Loucy (cell line): ENCODE data around the gene SMAD5.

Experiments
- H2AFZ ChIP-seq: fragments of 200-600 bp; sonication (generic); 2 replicates; pipeline ENCODE4 v1.6.0; 2016; ENCODE audit warnings: antibody characterized with exemption, mild to moderate bottlenecking, low read length, moderate library complexity
- H3F3A ChIP-seq: fragments of 200-600 bp; 2 replicates; pipeline ENCODE4 v1.6.0; 2016; ENCODE audit warnings: antibody characterized with exemption, low read depth, mild to moderate bottlenecking
- H3K27me3 ChIP-seq: fragments of 200-600 bp; sonication (generic); 2 replicates; pipeline ENCODE4 v1.6.1; 2014; ENCODE audit warnings: low read length, mild to moderate bottlenecking; ENCODE audit not compliant: insufficient read depth, poor library complexity, severe bottlenecking
- H3K36me3 ChIP-seq: fragments of 200-600 bp; sonication (generic); 2 replicates; pipeline ENCODE4 v1.6.1; 2016; ENCODE audit warnings: low read length; ENCODE audit not compliant: insufficient read depth
- H3K4me1 ChIP-seq: fragments of 200-600 bp; sonication (generic); 2 replicates; pipeline ENCODE4 v1.5.1; 2014; ENCODE audit warnings: low read length, mild to moderate bottlenecking; ENCODE audit not compliant: insufficient read depth, poor library complexity, severe bottlenecking
- H3K4me2 ChIP-seq: fragments of 200-600 bp; sonication (generic); 2 replicates; pipeline ENCODE4 v1.6.0; 2014; ENCODE audit warnings: antibody characterized with exemption, low read length, low read depth, mild to moderate bottlenecking; ENCODE audit not compliant: poor library complexity, severe bottlenecking
- H3K4me3 ChIP-seq: fragments of 200-600 bp; sonication (generic); 2 replicates; pipeline ENCODE4 v1.5.1; 2014; ENCODE audit warnings: low read length, mild to moderate bottlenecking, mixed read lengths; ENCODE audit not compliant: poor library complexity, severe bottlenecking
- H3K79me2 ChIP-seq: fragments of 200-600 bp; sonication (generic); 2 replicates; pipeline ENCODE4 v1.6.1; 2014; ENCODE audit warnings: low read length; ENCODE audit not compliant: insufficient read depth
- H3K9ac ChIP-seq: fragments of 200-600 bp; sonication (generic); 2 replicates; pipeline ENCODE4 v1.6.0; 2014; ENCODE audit warnings: mild to moderate bottlenecking, low read depth, low read length, moderate library complexity; ENCODE audit not compliant: poor library complexity, severe bottlenecking
- H3K9me2 ChIP-seq: fragments of 200-600 bp; sonication (generic); replicated peaks from 2 replicates; pipeline ENCODE4 v1.6.1; 2016; ENCODE audit warnings: low read depth, low read length, mixed read lengths
- H3K9me3 ChIP-seq: fragments of 200-600 bp; sonication (generic); 2 replicates; pipeline ENCODE4 v1.6.1; 2014; ENCODE audit warnings: mild to moderate bottlenecking, antibody characterized with exemption, low read length, low read depth; ENCODE audit not compliant: insufficient read depth
- H4K20me1 ChIP-seq: fragments of 200-600 bp; sonication (generic); 2 replicates; pipeline ENCODE4 v1.6.0; 2014; ENCODE audit warnings: antibody characterized with exemption, low read length, mild to moderate bottlenecking; ENCODE audit not compliant: insufficient read depth, poor library complexity, severe bottlenecking
- EZH2phosphoT487 ChIP-seq: fragments of 200-600 bp; IDR thresholded peaks from 2 replicates; pipeline ENCODE4 v1.6.1; 2018; ENCODE audit warnings: antibody characterized with exemption, mild to moderate bottlenecking, moderate library complexity, borderline replicate concordance
- TF ChIP-seq, protein P1 (sequence below): fragments of 200-600 bp; sonication (generic); conservative IDR thresholded peaks from 2 replicates; pipeline ENCODE4 v1.5.1; 2014; ENCODE audit warnings: mild to moderate bottlenecking, antibody characterized with exemption, low read length

The SMAD5 gene

DNA sequence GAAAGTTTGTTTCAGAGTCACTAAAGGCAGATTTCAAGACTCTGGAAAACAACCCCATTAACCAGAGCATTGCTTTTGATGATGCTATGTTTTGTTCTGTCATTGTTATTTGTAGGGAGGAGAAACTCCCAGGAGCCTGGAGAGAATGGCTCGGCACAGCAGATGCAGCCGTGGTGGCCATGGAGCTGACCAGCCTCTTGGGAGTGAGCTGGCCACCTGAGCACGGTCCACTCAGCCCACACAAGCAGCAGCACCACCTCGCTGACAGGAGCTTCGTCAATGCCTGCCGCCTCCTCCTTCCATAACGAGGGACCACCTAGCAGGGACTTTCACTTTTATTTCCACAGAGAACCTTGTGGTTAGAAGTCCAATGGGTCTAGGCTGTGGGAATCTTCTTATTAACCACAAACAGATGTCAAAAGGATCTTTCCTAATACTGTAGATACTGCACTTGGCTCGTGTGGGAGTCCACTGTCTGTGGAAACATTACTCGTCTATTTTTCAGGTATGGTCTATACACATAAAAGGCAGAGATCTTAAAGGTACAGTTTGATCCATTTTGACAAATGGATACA, 81.4 kb downstream of the SMAD5 start:
- Histone ChIP-seq H4K20me1 (no peaks in the 10 kb centered on the region), H3K9me3 (no peaks in the 10 kb centered on the region), H3K4me3 (no peak overlapping the region), H3K27me3 (no peaks in the 10 kb centered on the region), H3K4me1 (no peaks in the 10 kb centered on the region), H3K79me2 (no peaks in the 10 kb centered on the region), H3K9me2 (no peaks in the 10 kb centered on the region), H3K4me2 (no peak overlapping the region), H3K9ac (no peak overlapping the region), H2AFZ (no peak overlapping the region), H3F3A (no peaks in the 10 kb centered on the region), H3K36me3 (no peaks in the 10 kb centered on the region)
- TF ChIP-seq EZH2phosphoT487: no peak
- TF ChIP-seq, protein P1, sequence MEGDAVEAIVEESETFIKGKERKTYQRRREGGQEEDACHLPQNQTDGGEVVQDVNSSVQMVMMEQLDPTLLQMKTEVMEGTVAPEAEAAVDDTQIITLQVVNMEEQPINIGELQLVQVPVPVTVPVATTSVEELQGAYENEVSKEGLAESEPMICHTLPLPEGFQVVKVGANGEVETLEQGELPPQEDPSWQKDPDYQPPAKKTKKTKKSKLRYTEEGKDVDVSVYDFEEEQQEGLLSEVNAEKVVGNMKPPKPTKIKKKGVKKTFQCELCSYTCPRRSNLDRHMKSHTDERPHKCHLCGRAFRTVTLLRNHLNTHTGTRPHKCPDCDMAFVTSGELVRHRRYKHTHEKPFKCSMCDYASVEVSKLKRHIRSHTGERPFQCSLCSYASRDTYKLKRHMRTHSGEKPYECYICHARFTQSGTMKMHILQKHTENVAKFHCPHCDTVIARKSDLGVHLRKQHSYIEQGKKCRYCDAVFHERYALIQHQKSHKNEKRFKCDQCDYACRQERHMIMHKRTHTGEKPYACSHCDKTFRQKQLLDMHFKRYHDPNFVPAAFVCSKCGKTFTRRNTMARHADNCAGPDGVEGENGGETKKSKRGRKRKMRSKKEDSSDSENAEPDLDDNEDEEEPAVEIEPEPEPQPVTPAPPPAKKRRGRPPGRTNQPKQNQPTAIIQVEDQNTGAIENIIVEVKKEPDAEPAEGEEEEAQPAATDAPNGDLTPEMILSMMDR: no peak

GRCh38 chr5:136215812-136216211, 83.2 kb downstream of the SMAD5 start:
- no peaks in the 10 kb centered on the region for H3K4me1 ChIP-seq
- H2AFZ ChIP-seq: no peak overlapping the region
- no peaks in the 10 kb centered on the region for H3K79me2 ChIP-seq
- H4K20me1 ChIP-seq: no peaks in the 10 kb centered on the region
- no peaks in the 10 kb centered on the region for H3K9me2 ChIP-seq
- TF ChIP-seq EZH2phosphoT487: no peak
- TF ChIP-seq, protein P1: no peak
- H3K36me3 ChIP-seq: no peaks in the 10 kb centered on the region
- H3K4me2 ChIP-seq: no peak overlapping the region
- no peak overlapping the region for H3K9ac ChIP-seq
- no peak overlapping the region for H3K4me3 ChIP-seq
- no peaks in the 10 kb centered on the region for H3K27me3 ChIP-seq
- no peaks in the 10 kb centered on the region for H3F3A ChIP-seq
- no peaks in the 10 kb centered on the region for H3K9me3 ChIP-seq

DNA sequence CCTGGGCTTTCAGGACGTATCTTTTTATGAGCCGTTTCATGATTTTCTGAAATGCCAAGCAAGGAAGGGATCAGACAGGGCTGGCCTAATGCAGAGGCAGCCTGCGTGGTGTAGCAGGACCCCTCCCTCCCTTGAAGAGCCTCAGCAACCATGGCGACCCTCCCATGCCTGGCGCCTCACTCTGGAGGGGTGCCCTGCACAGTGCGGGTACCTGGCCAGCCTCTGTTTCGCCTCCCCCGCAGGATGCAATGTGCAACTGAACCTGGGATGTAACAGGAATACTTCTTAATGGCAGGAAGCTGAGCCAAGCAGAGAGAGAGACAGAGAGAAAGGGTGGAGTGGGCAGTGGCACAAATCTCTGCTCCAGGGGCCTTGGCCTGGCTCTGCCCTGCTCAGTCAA, 83.6 kb downstream of the SMAD5 start:
- Histone ChIP-seq H3F3A (no peaks in the 10 kb centered on the region), H2AFZ (no peak overlapping the region), H3K4me2 (no peak overlapping the region), H3K9ac (no peak overlapping the region), H3K79me2 (no peaks in the 10 kb centered on the region), H3K4me3 (no peak overlapping the region), H3K9me3 (no peaks in the 10 kb centered on the region), H3K9me2 (no peaks in the 10 kb centered on the region), H3K27me3 (no peaks in the 10 kb centered on the region), H3K36me3 (no peaks in the 10 kb centered on the region), H4K20me1 (no peaks in the 10 kb centered on the region), H3K4me1 (no peaks in the 10 kb centered on the region)
- no peak for TF ChIP-seq EZH2phosphoT487
- TF ChIP-seq, protein P1: no peak
